ENCODE results near the gene MON2. TPM values are rescaled to one million over a fixed set of nuclear protein-coding genes. Genes with fewer than 3 reads are reported as not detected.
A peak's percentile ranks its signal among the peaks of the same experiment; 100 is the strongest.
"Not testable (repeated sequence)": the region's sequence is repeated elsewhere in the genome, so short reads cannot be mapped to it uniquely, and the experiment has no call there.

The MON2 gene
- total RNA-seq: 302 TPM
- polyA plus RNA-seq: 12.8 TPM

GRCh38 chr12:62466594-62467491 lies at the start of gene MON2:
MON2 (plus strand) TSS chr12:62466826; CDS start chr12:62467208, 382 bp downstream.
- peak; percentile 77 for DNase-seq (ENCODE audit: extremely low spot score)
- H3K36me3 ChIP-seq (ENCODE audit: insufficient read depth): no peaks in the 10 kb centered on the region
- WGBS: under 1% methylated on average over 62 of the region's 62 CpGs

GRCh38 chr12:62426089-62426488 lies 40.5 kb upstream of the MON2 start:
- WGBS: 92% methylated on average over 3 of the region's 3 CpGs
- no peak overlapping the region for H3K4me3 ChIP-seq (ENCODE audit: low read depth, low read length)
- no peaks in the 10 kb centered on the region for H3K36me3 ChIP-seq (ENCODE audit: insufficient read depth)
- H3K4me1 ChIP-seq (ENCODE audit: insufficient read depth): no peaks in the 10 kb centered on the region
- DNase-seq (ENCODE audit: extremely low spot score): no peak
- no peak overlapping the region for H3K27ac ChIP-seq (ENCODE audit: low read depth)

More at GRCh38 chr12:62466594-62467491, at the start of gene MON2:
- H3K4me3 ChIP-seq (ENCODE audit: low read depth, low read length): peak within 1 kb of the TSS; percentile 91
- H3K27ac ChIP-seq (ENCODE audit: low read depth): peak within 1 kb of the TSS; percentile 95
- H3K4me1 ChIP-seq (ENCODE audit: insufficient read depth): no peaks in the 10 kb centered on the region

- H3K27ac ChIP-seq (ENCODE audit: low read depth): no peak overlapping the region
- DNase-seq (ENCODE audit: extremely low spot score): no peak
These were observed 37.2 kb upstream of the MON2 start for GRCh38 chr12:62429457-62429856.

GRCh38 chr12:62434494-62435302 lies 31.9 kb upstream of the MON2 start:
- DNase-seq (ENCODE audit: extremely low spot score): no peak
- Histone ChIP-seq H3K36me3 (ENCODE audit: insufficient read depth) (no peaks in the 10 kb centered on the region), H3K4me3 (ENCODE audit: low read depth, low read length) (peak overlapping the region; percentile 38), H3K27ac (ENCODE audit: low read depth) (no peak overlapping the region), H3K4me1 (ENCODE audit: insufficient read depth) (no peaks in the 10 kb centered on the region)
- WGBS: 40% methylated on average over 16 of the region's 16 CpGs

More at GRCh38 chr12:62429457-62429856, 37.2 kb upstream of the MON2 start:
- no peak overlapping the region for H3K4me3 ChIP-seq (ENCODE audit: low read depth, low read length)
- no peaks in the 10 kb centered on the region for H3K4me1 ChIP-seq (ENCODE audit: insufficient read depth)
- no peaks in the 10 kb centered on the region for H3K36me3 ChIP-seq (ENCODE audit: insufficient read depth)

GRCh38 chr12:62435303-62436163 lies 31.1 kb upstream of the MON2 start:
- H3K4me1 ChIP-seq (ENCODE audit: insufficient read depth): no peaks in the 10 kb centered on the region
- peak overlapping the region; percentile 38 for H3K4me3 ChIP-seq (ENCODE audit: low read depth, low read length)
- DNase-seq (ENCODE audit: extremely low spot score): peak; percentile 23
- WGBS: under 1% methylated on average over 29 of the region's 29 CpGs
- no peaks in the 10 kb centered on the region for H3K36me3 ChIP-seq (ENCODE audit: insufficient read depth)
- no peak overlapping the region for H3K27ac ChIP-seq (ENCODE audit: low read depth)

GRCh38 chr12:62436164-62436503 lies 30.5 kb upstream of the MON2 start:
- Histone ChIP-seq H3K4me1 (ENCODE audit: insufficient read depth) (no peaks in the 10 kb centered on the region), H3K36me3 (ENCODE audit: insufficient read depth) (no peaks in the 10 kb centered on the region), H3K27ac (ENCODE audit: low read depth) (no peak overlapping the region), H3K4me3 (ENCODE audit: low read depth, low read length) (no peak overlapping the region)
- DNase-seq (ENCODE audit: extremely low spot score): no peak
- 68% methylated on average over 12 of the region's 12 CpGs for WGBS

GRCh38 chr12:62438098-62438692 lies 28.4 kb upstream of the MON2 start:
- Histone ChIP-seq H3K36me3 (ENCODE audit: insufficient read depth) (no peaks in the 10 kb centered on the region), H3K4me3 (ENCODE audit: low read depth, low read length) (no peak overlapping the region), H3K27ac (ENCODE audit: low read depth) (no peak overlapping the region), H3K4me1 (ENCODE audit: insufficient read depth) (no peaks in the 10 kb centered on the region)
- 12% methylated on average over 6 of the region's 6 CpGs for WGBS
- no peak for DNase-seq (ENCODE audit: extremely low spot score)

GRCh38 chr12:62446754-62447452 lies 19.7 kb upstream of the MON2 start:
- no peaks in the 10 kb centered on the region for H3K36me3 ChIP-seq (ENCODE audit: insufficient read depth)
- no peak overlapping the region for H3K4me3 ChIP-seq (ENCODE audit: low read depth, low read length)
- H3K27ac ChIP-seq (ENCODE audit: low read depth): no peak overlapping the region
- no peak for DNase-seq (ENCODE audit: extremely low spot score)
- WGBS: 19% methylated on average over 2 of the region's 2 CpGs
- no peaks in the 10 kb centered on the region for H3K4me1 ChIP-seq (ENCODE audit: insufficient read depth)

GRCh38 chr12:62448436-62448835 lies 18.2 kb upstream of the MON2 start:
- Histone ChIP-seq H3K4me3 (ENCODE audit: low read depth, low read length) (no peak overlapping the region), H3K36me3 (ENCODE audit: insufficient read depth) (no peaks in the 10 kb centered on the region), H3K27ac (ENCODE audit: low read depth) (no peak overlapping the region), H3K4me1 (ENCODE audit: insufficient read depth) (no peaks in the 10 kb centered on the region)
- 81% methylated on average over 3 of the region's 3 CpGs for WGBS
- DNase-seq (ENCODE audit: extremely low spot score): no peak

- H3K36me3 ChIP-seq (ENCODE audit: insufficient read depth); H3K4me3 ChIP-seq (ENCODE audit: low read depth, low read length); H3K4me1 ChIP-seq (ENCODE audit: insufficient read depth); DNase-seq (ENCODE audit: extremely low spot score); H3K27ac ChIP-seq (ENCODE audit: low read depth): not testable (repeated sequence)
- whole genome bisulfite sequencing: 61% methylated on average over 2 of the region's 2 CpGs
These were observed 11.2 kb upstream of the MON2 start for GRCh38 chr12:62455429-62455828.

GRCh38 chr12:62458626-62459025 lies 8.0 kb upstream of the MON2 start:
- Histone ChIP-seq H3K36me3 (ENCODE audit: insufficient read depth) (no peaks in the 10 kb centered on the region), H3K4me1 (ENCODE audit: insufficient read depth) (no peaks in the 10 kb centered on the region), H3K4me3 (ENCODE audit: low read depth, low read length) (no peak overlapping the region), H3K27ac (ENCODE audit: low read depth) (no peak overlapping the region)
- no peak for DNase-seq (ENCODE audit: extremely low spot score)
- 72% methylated on average over 3 of the region's 3 CpGs for WGBS

- no peak overlapping the region for H3K27ac ChIP-seq (ENCODE audit: low read depth)
- no peak for DNase-seq (ENCODE audit: extremely low spot score)
- H3K4me3 ChIP-seq (ENCODE audit: low read depth, low read length): no peak overlapping the region
- no peaks in the 10 kb centered on the region for H3K4me1 ChIP-seq (ENCODE audit: insufficient read depth)
- H3K36me3 ChIP-seq (ENCODE audit: insufficient read depth): no peaks in the 10 kb centered on the region
These were observed 6.7 kb upstream of the MON2 start for GRCh38 chr12:62459976-62460375.

Data from urinary bladder (tissue), 4 donors.